Cerebellar nuclear complex (tissue), 1 donor: Measurements from ENCODE around the gene S100A14.
A peak's percentile ranks its signal among the peaks of the same experiment; 100 is the strongest.
"Not testable (repeated sequence)": the region's sequence is repeated elsewhere in the genome, so short reads cannot be mapped to it uniquely, and the experiment has no call there.

Experiments
- DNase-seq, 2 experiments: peaks; one replicate each; lab custom pipeline; 2025; lab: John Stamatoyannopoulos, UW

The S100A14 gene

DNA sequence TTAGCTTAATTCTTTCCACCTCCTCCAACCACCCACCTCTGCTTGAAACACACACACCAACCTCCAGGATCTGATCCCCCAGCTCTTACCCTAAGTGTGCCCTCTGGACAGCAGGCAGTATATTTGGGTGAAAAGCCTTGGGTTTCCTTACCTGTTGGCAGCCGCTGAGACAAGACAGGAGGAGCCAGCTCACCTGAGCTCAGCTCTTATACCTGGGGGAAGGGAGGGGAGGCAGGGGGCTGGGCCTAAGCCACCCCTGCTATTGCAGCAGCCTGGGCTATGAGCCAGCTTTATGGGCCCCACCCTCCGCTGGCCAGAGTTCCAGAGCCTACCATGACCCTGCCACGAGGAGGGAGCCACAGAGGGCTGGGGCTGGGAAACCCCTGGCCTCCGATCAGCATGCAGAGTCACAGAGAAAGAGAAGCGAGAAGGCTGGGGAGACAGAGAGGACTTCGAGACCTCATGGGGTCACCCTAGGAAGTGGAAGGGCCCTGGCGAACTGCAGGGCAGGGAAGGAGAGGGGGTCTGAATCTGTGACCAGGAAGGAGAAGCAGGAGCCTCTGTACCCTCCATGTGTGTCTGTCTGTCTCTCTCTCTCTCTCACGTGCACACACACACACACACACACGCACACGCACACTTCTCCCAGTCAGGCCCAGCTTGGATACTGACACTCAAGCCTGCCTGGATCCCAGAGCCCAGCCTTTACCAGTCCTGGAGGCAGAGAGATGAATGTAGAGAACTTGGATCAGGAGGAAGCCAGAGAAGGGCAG, at the start of gene S100A14:
TSS of gene S100A14 (minus strand) at position 182 of the 773 bp plus-strand sequence. CDS start 467 bp downstream, outside the sequence.
- no peak for DNase-seq

- DNase-seq: no peak
Measured at GRCh38 chr1:153663211-153663610, 47.1 kb upstream of the S100A14 start.

DNA sequence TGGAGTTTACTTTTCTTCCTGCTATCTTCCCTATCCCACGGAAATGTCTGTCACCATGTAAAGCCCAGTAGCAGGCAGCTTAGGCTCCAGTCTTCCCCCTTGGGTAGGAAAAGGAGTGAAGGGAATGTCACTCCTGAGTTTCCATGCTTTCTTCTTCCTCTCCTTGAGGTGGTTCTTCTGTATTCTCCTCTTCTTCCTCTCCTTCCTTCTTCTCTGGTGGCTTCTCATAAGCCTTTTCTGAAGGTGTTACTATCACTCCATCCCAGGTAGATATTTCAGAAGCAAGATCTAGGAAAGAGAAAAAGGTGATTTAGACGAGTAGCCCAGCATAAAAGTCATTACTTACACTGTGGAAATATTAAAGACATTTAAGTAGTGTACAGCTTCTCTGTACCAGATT, 46.1 kb upstream of the S100A14 start:
- DNase-seq: no peak

GRCh38 chr1:153661111-153661708, 45.1 kb upstream of the S100A14 start:
- DNase-seq: no peak

DNA sequence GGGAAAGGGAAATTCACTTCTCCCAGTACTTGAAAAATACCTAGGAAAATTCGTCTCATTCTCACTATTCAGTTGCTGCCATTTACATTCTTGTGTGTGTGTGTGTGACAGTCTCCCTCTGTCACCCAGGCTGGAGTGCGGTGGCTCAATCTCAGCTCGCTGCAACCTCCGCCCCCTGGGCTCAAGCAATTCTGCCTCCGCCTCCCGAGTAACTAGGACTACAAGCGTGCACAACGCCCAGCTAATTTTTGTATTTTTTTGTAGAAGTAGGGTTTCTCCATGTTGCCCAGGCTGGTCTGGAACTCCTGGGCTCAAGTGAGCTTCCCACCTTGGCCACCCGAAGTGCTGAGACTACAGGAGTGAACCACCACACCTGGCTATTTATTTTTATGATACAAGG, 43.5 kb upstream of the S100A14 start:
- no peak for DNase-seq

GRCh38 chr1:153659175-153659534, 43.0 kb upstream of the S100A14 start:
- no peak for DNase-seq

GRCh38 chr1:153658400-153659174, 42.5 kb upstream of the S100A14 start, which contains the start of gene SNAPIN:
Gene SNAPIN (plus strand): TSS chr1:153658703. CDS start chr1:153658744, 41 bp downstream.
- peak; percentile 46 to 88 for DNase-seq

GRCh38 chr1:153655333-153655732, 39.2 kb upstream of the S100A14 start:
- DNase-seq: no peak

DNA sequence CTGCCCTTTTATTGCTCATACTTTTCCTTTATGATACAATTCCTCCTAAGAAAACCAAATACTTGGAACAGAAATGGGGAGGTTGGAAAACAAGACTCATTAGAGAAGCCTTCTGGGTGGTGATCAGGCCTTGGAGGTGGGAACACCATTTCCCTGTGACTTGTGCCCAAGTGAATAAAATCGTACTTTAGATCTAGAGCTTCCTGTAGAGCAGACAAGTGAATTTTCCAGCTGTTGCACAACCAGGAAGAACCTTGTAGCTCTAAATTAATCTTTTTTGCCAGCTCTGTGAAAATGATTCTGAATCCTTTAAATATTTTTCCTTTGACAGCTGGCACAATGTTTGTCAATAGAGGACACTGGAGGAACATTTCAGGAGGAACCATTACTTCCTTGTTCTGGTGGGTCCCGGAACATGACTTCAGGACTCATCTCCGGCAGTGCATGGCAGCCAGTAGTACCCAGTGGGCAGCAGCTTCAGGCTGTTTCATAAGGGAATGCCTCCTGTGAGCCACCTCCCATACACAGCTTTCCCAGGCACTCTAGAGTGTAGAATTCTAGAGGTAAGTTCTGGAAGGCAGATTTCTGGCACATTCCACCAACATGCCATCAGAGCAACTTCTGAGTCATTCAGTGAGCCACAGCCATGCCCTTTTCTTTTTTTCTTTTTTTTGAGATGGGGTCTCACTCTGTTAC, 36.8 kb upstream of the S100A14 start:
- DNase-seq: no peak

DNA sequence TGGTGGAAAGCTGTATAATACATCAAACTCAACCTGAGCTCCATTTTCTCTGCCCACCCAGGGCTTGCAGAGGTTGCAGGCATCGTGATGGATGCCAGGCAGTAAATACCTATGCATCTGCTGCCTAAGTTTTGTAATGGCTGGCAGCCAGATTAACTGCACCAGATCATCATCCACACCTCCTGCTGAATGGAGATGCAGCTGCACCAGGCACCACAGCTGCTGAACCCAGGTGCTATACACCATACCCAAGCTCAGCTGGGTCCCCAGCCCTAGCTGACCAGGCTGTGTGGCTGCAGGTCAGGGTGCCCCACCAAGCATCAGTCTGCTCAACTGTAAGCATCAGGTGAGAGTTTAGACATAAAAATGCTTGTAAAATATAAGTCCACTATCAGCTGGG, 35.6 kb upstream of the S100A14 start:
- no peak for DNase-seq

DNA sequence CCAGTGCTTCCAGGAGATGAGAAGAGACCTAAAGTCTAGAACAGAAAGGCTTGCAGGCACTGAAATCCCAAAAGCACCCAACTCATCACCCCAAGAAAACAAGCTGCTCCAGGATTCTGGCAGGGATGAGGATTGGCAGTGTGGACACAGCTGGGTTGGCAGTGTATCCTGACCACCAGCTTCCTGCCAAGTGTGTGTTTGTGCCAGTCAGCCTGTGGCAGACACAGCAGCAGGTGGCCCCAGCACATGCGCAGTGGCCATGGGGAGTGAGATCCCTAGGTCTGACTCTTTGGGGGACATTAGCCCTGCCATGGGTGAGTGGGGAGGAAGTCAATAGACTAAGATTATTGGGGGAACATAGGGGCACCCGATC, 33.7 kb upstream of the S100A14 start:
- DNase-seq: peak in 1 of 2 experiments; percentile 32

- no peak for DNase-seq
Measured at GRCh38 chr1:153649137-153649862, 33.2 kb upstream of the S100A14 start.

DNA sequence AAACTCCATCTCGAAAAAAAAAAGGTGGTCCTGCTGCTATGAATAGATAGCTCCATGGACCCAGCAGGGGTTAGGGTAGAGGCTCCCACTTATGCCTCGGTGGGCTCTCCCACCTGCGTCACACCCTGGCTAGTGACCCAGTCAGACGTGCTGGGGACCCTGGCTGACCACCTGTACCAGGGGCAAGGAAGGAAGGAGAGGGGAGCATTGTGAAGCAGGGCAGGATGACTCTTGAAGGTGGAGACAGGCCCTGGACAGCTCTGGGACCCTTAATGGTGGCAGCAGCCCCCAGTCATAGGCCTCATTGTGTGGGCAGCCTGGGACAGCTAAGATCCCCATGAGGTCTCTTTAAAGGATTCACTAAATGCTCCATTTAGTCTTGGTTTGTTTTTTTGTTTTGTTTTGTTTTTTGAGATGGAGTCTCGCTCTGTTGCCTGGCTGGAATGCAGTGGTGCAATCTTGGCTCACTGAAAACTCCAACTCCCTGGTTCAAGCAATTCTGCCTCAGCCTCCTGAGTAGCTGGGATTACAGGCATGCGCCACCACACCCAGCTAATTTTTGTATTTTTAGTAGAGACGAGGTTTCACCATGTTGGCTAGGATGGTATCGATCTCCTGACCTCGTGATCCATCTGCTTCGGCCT, 32.0 kb upstream of the S100A14 start:
- DNase-seq: no peak

DNA sequence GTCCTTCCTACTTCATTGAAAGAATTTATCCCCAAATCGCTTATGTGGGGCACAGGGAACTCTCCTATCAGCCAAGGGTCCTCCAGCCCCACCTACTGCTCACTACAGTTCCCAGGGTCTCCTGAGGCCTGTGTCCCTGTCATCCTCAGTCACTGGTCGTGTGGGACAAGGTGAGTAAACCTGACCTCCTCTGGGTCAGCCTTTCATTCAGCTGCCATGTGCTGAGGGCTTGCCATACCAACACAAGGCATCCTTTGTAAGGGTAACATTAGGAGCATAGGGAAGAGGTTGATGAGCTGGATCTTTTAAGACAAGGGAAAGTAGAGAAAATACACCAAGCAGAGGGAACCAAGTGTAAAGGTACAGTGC, 31.2 kb upstream of the S100A14 start:
- DNase-seq: no peak

DNA sequence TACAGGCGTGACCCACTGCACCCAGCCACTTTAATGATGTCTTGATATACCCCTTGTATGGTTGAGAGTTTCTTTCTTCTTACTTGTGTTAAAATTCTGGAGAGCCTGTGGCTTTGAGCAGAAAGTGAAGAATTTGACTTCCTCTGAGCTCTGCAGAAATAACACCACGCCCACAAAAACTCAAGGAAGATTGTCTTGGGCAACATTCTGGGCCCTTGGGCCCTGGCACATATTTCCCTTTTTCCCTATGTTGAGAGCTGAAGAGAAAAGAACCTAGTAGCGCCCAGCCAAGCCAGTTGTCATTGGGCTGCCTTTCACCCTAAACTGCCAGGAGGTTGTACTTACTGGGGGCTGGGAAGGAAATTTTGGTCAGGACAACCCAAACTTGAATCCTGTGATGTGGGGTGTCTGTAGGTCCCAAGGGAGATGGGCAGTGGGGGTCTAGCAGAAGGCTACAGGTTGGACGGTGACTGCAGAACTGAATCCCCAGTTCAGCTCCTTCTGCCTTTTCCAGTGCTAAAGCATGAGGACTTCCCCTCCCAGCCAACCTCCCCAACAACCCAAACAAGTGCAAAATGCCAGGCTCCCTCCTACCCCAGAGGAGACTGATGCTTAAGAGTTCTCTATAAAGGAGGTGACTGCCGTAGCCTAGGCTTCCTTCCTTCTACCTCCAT, 30.7 kb upstream of the S100A14 start:
- no peak for DNase-seq

DNA sequence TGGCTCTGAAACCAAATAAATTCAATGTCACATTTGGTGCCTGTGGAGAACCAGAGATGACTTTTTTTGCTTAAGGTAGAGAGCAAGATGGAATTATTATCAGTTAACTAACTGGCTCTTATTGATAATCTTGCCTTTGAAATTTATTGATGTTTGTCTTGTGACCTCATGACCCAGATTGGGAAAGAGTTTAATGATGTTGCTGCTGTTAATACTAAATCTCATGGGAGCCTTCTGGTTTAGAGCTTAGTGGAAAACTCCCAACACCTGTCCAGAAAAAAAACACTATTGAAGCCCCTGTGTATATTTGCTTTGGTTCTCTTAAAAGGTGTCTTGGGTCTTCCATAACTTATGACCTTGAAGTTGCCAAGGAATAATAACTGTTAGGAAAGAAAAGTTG, 27.7 kb upstream of the S100A14 start:
- DNase-seq: no peak

GRCh38 chr1:153643100-153643499, 27.0 kb upstream of the S100A14 start:
- DNase-seq: no peak

DNA sequence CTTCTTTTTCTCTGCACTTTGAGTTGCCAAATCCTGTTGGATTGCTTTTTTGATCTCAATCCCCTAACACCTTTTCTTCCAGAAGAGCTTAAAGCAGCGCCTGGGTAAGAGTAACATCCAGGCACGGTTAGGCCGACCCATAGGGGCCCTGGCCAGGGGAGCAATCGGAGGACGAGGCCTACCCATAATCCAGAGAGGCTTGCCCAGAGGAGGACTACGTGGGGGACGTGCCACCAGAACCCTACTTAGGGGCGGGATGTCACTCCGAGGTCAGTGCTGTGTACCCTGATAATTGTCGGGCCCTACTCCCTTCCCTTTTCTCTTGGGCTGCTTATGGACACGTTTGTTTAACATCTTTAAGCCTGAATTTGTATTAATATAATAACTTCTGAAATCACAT, 26.0 kb upstream of the S100A14 start:
- DNase-seq: no peak

- DNase-seq: no peak
Measured at GRCh38 chr1:153640861-153641260, 24.7 kb upstream of the S100A14 start.

DNA sequence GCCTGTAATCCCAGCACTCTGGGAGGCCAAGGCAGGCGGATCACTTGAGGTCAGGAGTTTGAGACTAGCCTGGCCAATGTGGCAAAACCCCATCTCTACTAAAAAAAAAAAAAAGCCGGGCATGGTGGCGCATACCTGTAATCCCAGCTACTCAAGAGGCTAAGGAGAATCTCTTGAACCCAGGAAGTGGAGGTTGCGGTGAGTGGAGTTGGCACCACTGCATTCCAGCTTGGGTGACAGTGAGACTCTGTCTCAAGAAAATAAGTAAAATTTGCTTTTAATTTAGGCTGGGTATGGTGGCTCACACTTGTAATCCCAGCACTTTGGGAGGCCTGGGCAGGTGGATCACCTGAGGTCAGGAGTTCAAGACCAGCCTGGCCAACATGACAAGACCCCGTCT, 24.1 kb upstream of the S100A14 start:
- not testable (repeated sequence) for DNase-seq

DNA sequence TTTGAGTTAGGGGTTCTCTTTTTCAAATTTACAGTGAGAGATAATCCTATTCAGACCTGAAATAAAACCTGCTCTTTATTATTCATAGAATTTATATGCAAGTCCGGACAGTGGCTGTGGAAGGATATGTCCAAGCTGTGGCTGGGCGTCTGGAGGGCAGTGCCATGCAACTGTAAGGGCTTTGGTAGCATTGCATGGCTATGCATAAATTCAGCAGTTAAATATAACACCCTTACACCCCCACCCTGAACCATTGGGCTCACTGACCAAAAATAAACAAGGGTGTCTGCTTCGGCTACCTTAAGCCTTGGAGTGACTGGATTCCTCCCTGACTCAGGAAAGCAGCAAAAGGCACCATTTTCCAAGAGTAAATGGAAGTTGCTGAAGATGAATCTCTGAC, 23.2 kb upstream of the S100A14 start:
- DNase-seq: no peak
